Rectal smooth muscle tissue (tissue), 1 donor: ENCODE results near the gene RAB11FIP5.

Source experiments
- H3K27ac ChIP-seq: one replicate; pipeline ENCODE4 v1.7.0; 2013; ENCODE audit warnings: low read depth, low read length, inconsistent platforms
- H3K27me3 ChIP-seq: one replicate; pipeline ENCODE4 v1.7.0; 2013; ENCODE audit warnings: low read length; ENCODE audit not compliant: control insufficient read depth, insufficient read depth
- H3K36me3 ChIP-seq: one replicate; pipeline ENCODE4 v1.7.0; 2013; ENCODE audit warnings: low read length; ENCODE audit not compliant: control insufficient read depth, insufficient read depth
- H3K4me1 ChIP-seq: one replicate; pipeline ENCODE4 v1.7.0; 2013; ENCODE audit warnings: low read length; ENCODE audit not compliant: control insufficient read depth, insufficient read depth
- H3K4me3 ChIP-seq: one replicate; pipeline ENCODE4 v1.7.0; 2013; ENCODE audit warnings: low read length
- H3K9ac ChIP-seq: one replicate; pipeline ENCODE4 v1.7.0; 2013; ENCODE audit warnings: low read length

The RAB11FIP5 gene

GRCh38 chr2:73027340-73027739 lies 85.4 kb downstream of the RAB11FIP5 start:
- Histone ChIP-seq H3K9ac (no peak overlapping the region), H3K4me3 (no peak overlapping the region)

GRCh38 chr2:73023497-73023896 lies 89.3 kb downstream of the RAB11FIP5 start:
- Histone ChIP-seq H3K36me3 (no peaks in the 10 kb centered on the region), H3K4me1 (no peaks in the 10 kb centered on the region)

More at GRCh38 chr2:73027340-73027739, 85.4 kb downstream of the RAB11FIP5 start:
- Histone ChIP-seq H3K36me3 (no peaks in the 10 kb centered on the region), H3K27ac (no peak overlapping the region), H3K4me1 (no peaks in the 10 kb centered on the region), H3K27me3 (no peaks in the 10 kb centered on the region)

More at GRCh38 chr2:73023497-73023896, 89.3 kb downstream of the RAB11FIP5 start:
- Histone ChIP-seq H3K27me3 (no peaks in the 10 kb centered on the region), H3K4me3 (no peak overlapping the region), H3K9ac (no peak overlapping the region), H3K27ac (no peak overlapping the region)
